SK-N-MC (cell line): ENCODE data around the gene KLF13.

ENCODE experiments used
- EZH2 ChIP-seq: fragments of 200-600 bp; sonication (generic); IDR thresholded peaks from one replicate; pipeline ENCODE4 v1.6.1; 2017; ENCODE audit warnings: antibody characterized with exemption
- FOXP2 ChIP-seq: optimal IDR thresholded peaks from 2 replicates; pipeline ENCODE3; 2011; ENCODE audit warnings: mild to moderate bottlenecking, moderate library complexity; ENCODE audit not compliant: insufficient read depth; ENCODE audit errors: extremely low read length, control extremely low read depth
- POLR2AphosphoS5 ChIP-seq: IDR thresholded peaks from 2 replicates; pipeline ENCODE4 v1.6.1; 2012; ENCODE audit warnings: mild to moderate bottlenecking, low read depth, low read length, borderline replicate concordance

GRCh38 chr15:31347067-31347975 lies 20.7 kb downstream of the KLF13 start:
- TF ChIP-seq POLR2AphosphoS5 (no peak), EZH2 (no peak), FOXP2 (no peak)
